ENCODE data around the gene PDZD8. TPM values are rescaled to one million over a fixed set of nuclear protein-coding genes. Genes with fewer than 3 reads are reported as not detected.

Gene PDZD8
- total RNA-seq, 1 experiment from 2014 or later: 16.0 TPM

GRCh38 chr10:117365612-117366011, 9.6 kb downstream of the PDZD8 start:
- peak overlapping the region; percentile 67 for H3K4me2 ChIP-seq
- POLR2A ChIA-PET (ENCODE audit: unreplicated experiment): no interaction called here
- no peaks in the 10 kb centered on the region for H3K36me3 ChIP-seq (ENCODE audit: low read depth)
- peak in 1 of 2 experiments; percentile 92 for DNase-seq
- H3K4me3 ChIP-seq: peak overlapping the region; percentile 31; the same call in 1 of the 2 replicates
- BruUV-seq (replicated peaks): no TSS peak
- peaks cover 79% of the 10 kb centered on the region for H3K4me1 ChIP-seq (replicated peaks; ENCODE audit: insufficient read depth)
- TF ChIP-seq EZH2 (IDR thresholded peaks at IDR 0.05; ENCODE audit: low read depth): no peak
- no peak for TF ChIP-seq CTCF (conservative IDR thresholded peaks at IDR 0.05)
- H3K9me2 ChIP-seq (ENCODE audit: insufficient read depth): no peaks in the 10 kb centered on the region
- H2AFZ ChIP-seq: no peak overlapping the region
- no peaks in the 10 kb centered on the region for H4K20me1 ChIP-seq (ENCODE audit: insufficient read depth)
- H3K27me3 ChIP-seq (ENCODE audit: insufficient read depth, low read depth): no peaks in the 10 kb centered on the region
- H3K27ac ChIP-seq: peak overlapping the region; percentile 89
- CTCF ChIA-PET: no interaction called here
- intact Hi-C loops (cut with micrococcal nuclease; ENCODE audit: unreplicated experiment): no loop called here
- no peaks in the 10 kb centered on the region for H3K9me3 ChIP-seq (ENCODE audit: insufficient read depth, low read depth)
- peaks cover 98% of the 10 kb centered on the region for H3K79me2 ChIP-seq (ENCODE audit: low read depth)
- peaks cover 15% of the 10 kb centered on the region for H3F3A ChIP-seq (ENCODE audit: insufficient read depth, low read depth)

GRCh38 chr10:117364110-117364960, 10.9 kb downstream of the PDZD8 start:
- POLR2A ChIA-PET (ENCODE audit: unreplicated experiment): no interaction called here
- CTCF ChIA-PET: no interaction called here
- Histone ChIP-seq H3K9me3 (ENCODE audit: insufficient read depth, low read depth) (no peaks in the 10 kb centered on the region), H3K27ac (peak overlapping the region; percentile 89), H3K4me3 (no peak overlapping the region), H3K4me2 (peak overlapping the region; percentile 67; the same call in 1 of the 2 replicates), H3F3A (ENCODE audit: insufficient read depth, low read depth) (peaks cover 15% of the 10 kb centered on the region), H3K27me3 (ENCODE audit: insufficient read depth, low read depth) (no peaks in the 10 kb centered on the region), H4K20me1 (ENCODE audit: insufficient read depth) (no peaks in the 10 kb centered on the region), H3K4me1 (replicated peaks; ENCODE audit: insufficient read depth) (peaks cover 86% of the 10 kb centered on the region), H3K9me2 (ENCODE audit: insufficient read depth) (no peaks in the 10 kb centered on the region), H3K36me3 (ENCODE audit: low read depth) (no peaks in the 10 kb centered on the region), H2AFZ (no peak overlapping the region), H3K79me2 (ENCODE audit: low read depth) (peaks cover 98% of the 10 kb centered on the region)
- DNase-seq: no peak
- TF ChIP-seq CTCF (conservative IDR thresholded peaks at IDR 0.05): no peak
- no peak for TF ChIP-seq EZH2 (IDR thresholded peaks at IDR 0.05; ENCODE audit: low read depth)
- intact Hi-C loops (cut with micrococcal nuclease; ENCODE audit: unreplicated experiment): no loop called here
- no TSS peak for BruUV-seq (replicated peaks)

GRCh38 chr10:117363028-117363427, 12.2 kb downstream of the PDZD8 start:
- no peak overlapping the region for H3K4me3 ChIP-seq
- CTCF ChIA-PET: no interaction called here
- H3K27ac ChIP-seq: no peak overlapping the region

More at GRCh38 chr10:117363028-117363427, 12.2 kb downstream of the PDZD8 start:
- H3K9me3 ChIP-seq (ENCODE audit: insufficient read depth, low read depth): no peaks in the 10 kb centered on the region
- peaks cover 15% of the 10 kb centered on the region for H3F3A ChIP-seq (ENCODE audit: insufficient read depth, low read depth)
- H4K20me1 ChIP-seq (ENCODE audit: insufficient read depth): no peaks in the 10 kb centered on the region
- TF ChIP-seq CTCF (conservative IDR thresholded peaks at IDR 0.05): no peak
- no peak for TF ChIP-seq EZH2 (IDR thresholded peaks at IDR 0.05; ENCODE audit: low read depth)
- DNase-seq: peak in 1 of 2 experiments; percentile 58
- no peaks in the 10 kb centered on the region for H3K36me3 ChIP-seq (ENCODE audit: low read depth)
- H3K4me1 ChIP-seq (replicated peaks; ENCODE audit: insufficient read depth): peaks cover 80% of the 10 kb centered on the region
- H3K27me3 ChIP-seq (ENCODE audit: insufficient read depth, low read depth): no peaks in the 10 kb centered on the region
- BruUV-seq (replicated peaks): no TSS peak
- H3K79me2 ChIP-seq (ENCODE audit: low read depth): peaks cover 98% of the 10 kb centered on the region
- H3K4me2 ChIP-seq: no peak overlapping the region
- no peak overlapping the region for H2AFZ ChIP-seq
- POLR2A ChIA-PET (ENCODE audit: unreplicated experiment): no interaction called here
- H3K9me2 ChIP-seq (ENCODE audit: insufficient read depth): no peaks in the 10 kb centered on the region
- intact Hi-C loops (cut with micrococcal nuclease; ENCODE audit: unreplicated experiment): no loop called here
